ENCODE data around the gene TACC3.
A peak's percentile ranks its signal among the peaks of the same experiment; 100 is the strongest.

Gene TACC3

GRCh38 chr4:1676605-1677525 lies 44.5 kb upstream of the TACC3 start:
- no peak overlapping the region for H3K4me3 ChIP-seq (ENCODE audit: severe bottlenecking)
- no peaks in the 10 kb centered on the region for H3K9me3 ChIP-seq (ENCODE audit: severe bottlenecking)
- no peaks in the 10 kb centered on the region for H3K4me1 ChIP-seq (ENCODE audit: insufficient read depth, poor library complexity, severe bottlenecking)
- ATAC-seq (ENCODE audit: low read depth) (no peak; the same call in 2 of the 3 replicates), DNase-seq (ENCODE audit: low spot score) (no peak)
- H3K27ac ChIP-seq (ENCODE audit: poor library complexity, severe bottlenecking), result no peak overlapping the region
- H3K36me3 ChIP-seq (ENCODE audit: low read depth), result no peaks in the 10 kb centered on the region
- H3K27me3 ChIP-seq (ENCODE audit: insufficient read depth, poor library complexity, severe bottlenecking), result no peaks in the 10 kb centered on the region
- no peak for TF ChIP-seq CTCF (IDR thresholded peaks at IDR 0.05; ENCODE audit: poor library complexity, severe bottlenecking)

DNA sequence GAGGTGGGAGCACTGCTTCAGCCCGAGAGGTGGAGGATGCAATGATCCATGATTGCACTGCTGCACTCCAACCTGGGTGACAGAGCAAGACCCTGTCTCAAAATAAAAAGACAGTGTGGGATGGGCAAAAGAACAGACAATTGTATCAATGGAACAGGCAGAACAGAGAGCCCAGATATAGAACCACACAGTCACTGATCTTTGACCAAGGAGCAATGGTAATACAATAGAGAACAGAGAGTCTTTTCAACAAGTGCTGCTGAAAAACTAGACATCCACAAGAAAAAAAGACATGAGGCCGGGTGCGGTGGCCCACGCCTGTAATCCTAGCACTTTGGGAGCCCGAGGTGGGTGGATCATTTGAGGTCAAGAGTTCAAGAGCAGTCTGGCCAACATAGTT lies 43.1 kb upstream of the TACC3 start:
- Histone ChIP-seq H3K36me3 (ENCODE audit: low read depth) (no peaks in the 10 kb centered on the region), H3K27ac (ENCODE audit: poor library complexity, severe bottlenecking) (no peak overlapping the region), H3K4me1 (ENCODE audit: insufficient read depth, poor library complexity, severe bottlenecking) (peaks cover 2% of the 10 kb centered on the region), H3K4me3 (ENCODE audit: severe bottlenecking) (no peak overlapping the region), H3K9me3 (ENCODE audit: severe bottlenecking) (no peaks in the 10 kb centered on the region), H3K27me3 (ENCODE audit: insufficient read depth, poor library complexity, severe bottlenecking) (no peaks in the 10 kb centered on the region)
- DNase-seq (ENCODE audit: low spot score), result no peak
- no peak for ATAC-seq (ENCODE audit: low read depth)
- TF ChIP-seq CTCF (IDR thresholded peaks at IDR 0.05; ENCODE audit: poor library complexity, severe bottlenecking), result no peak

DNA sequence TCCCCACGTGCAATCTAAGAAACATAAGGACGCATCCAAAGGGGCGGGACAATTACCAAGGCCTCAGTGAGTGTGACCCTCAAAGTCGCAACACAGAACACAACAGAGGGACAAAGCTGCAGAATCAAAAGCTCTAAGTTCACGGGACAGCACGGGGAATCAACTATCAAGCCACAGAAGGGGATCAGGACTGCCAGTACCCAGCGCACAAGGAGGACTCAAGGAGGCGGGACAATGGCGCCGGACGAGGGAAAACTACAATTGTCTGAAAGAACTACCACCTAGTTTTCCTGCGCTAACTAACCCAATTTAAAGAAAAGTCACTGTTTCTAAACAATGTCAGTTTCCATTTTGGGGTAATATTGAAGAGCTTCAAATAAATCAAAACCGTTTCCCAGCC lies 38.5 kb upstream of the TACC3 start:
- Histone ChIP-seq H3K36me3 (ENCODE audit: low read depth) (no peaks in the 10 kb centered on the region), H3K4me1 (ENCODE audit: insufficient read depth, poor library complexity, severe bottlenecking) (peaks cover 2% of the 10 kb centered on the region), H3K9me3 (ENCODE audit: severe bottlenecking) (no peaks in the 10 kb centered on the region), H3K27ac (ENCODE audit: poor library complexity, severe bottlenecking) (peak overlapping the region; percentile 59), H3K4me3 (ENCODE audit: severe bottlenecking) (no peak overlapping the region), H3K27me3 (ENCODE audit: insufficient read depth, poor library complexity, severe bottlenecking) (no peaks in the 10 kb centered on the region)
- ATAC-seq (ENCODE audit: low read depth) (no peak), DNase-seq (ENCODE audit: low spot score) (no peak)
- TF ChIP-seq CTCF (IDR thresholded peaks at IDR 0.05; ENCODE audit: poor library complexity, severe bottlenecking), result no peak

GRCh38 chr4:1683261-1683735 lies 38.0 kb upstream of the TACC3 start:
- DNase-seq (ENCODE audit: low spot score), result no peak
- H3K9me3 ChIP-seq (ENCODE audit: severe bottlenecking), result no peaks in the 10 kb centered on the region
- no peaks in the 10 kb centered on the region for H3K36me3 ChIP-seq (ENCODE audit: low read depth)
- TF ChIP-seq CTCF (IDR thresholded peaks at IDR 0.05; ENCODE audit: poor library complexity, severe bottlenecking), result no peak
- H3K4me3 ChIP-seq (ENCODE audit: severe bottlenecking), result peak overlapping the region; percentile 54
- H3K27ac ChIP-seq (ENCODE audit: poor library complexity, severe bottlenecking), result peak overlapping the region; percentile 59
- ATAC-seq (ENCODE audit: low read depth), result peak; percentile 43
- no peaks in the 10 kb centered on the region for H3K27me3 ChIP-seq (ENCODE audit: insufficient read depth, poor library complexity, severe bottlenecking)
- H3K4me1 ChIP-seq (ENCODE audit: insufficient read depth, poor library complexity, severe bottlenecking), result peaks cover 2% of the 10 kb centered on the region

All from RWPE2 (cell line).